Ishikawa (cell line): ENCODE data around the gene INPP5F.

Experiments
- EGR1 ChIP-seq: IDR thresholded peaks from 2 replicates; pipeline ENCODE4 v1.6.1; 2012
- FOXM1 ChIP-seq: IDR thresholded peaks from 2 replicates; pipeline ENCODE4 v1.6.1; 2012; ENCODE audit warnings: low read depth, borderline replicate concordance
- YY1 ChIP-seq: IDR thresholded peaks from 2 replicates; pipeline ENCODE4 v1.6.1; 2012; ENCODE audit warnings: low read depth
- TF ChIP-seq, protein P1 (sequence below): IDR thresholded peaks from 2 replicates; pipeline ENCODE4 v1.6.1; 2012

DNA sequence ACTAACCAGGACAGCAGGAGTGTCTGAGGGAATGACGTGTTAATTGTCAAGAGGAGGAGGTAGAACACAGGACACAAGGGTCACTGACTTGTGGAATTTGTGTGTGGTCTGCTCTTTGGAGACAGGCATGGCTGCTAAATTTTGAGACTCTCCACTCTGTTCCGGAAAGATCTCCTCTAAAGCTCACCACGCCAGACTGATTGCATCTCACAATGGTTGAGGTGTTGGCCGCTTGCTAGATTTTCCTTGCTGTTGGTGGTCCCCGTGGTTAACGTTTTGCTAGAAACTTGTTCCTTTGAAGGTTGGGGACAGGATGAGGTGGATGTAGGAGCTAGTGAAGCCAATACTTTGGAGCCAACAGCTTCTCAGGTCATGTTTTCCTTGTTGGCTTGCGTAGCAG is 89.8 kb downstream of the INPP5F start:
- TF ChIP-seq FOXM1 (no peak), YY1 (no peak), EGR1 (no peak)
- TF ChIP-seq, protein P1, sequence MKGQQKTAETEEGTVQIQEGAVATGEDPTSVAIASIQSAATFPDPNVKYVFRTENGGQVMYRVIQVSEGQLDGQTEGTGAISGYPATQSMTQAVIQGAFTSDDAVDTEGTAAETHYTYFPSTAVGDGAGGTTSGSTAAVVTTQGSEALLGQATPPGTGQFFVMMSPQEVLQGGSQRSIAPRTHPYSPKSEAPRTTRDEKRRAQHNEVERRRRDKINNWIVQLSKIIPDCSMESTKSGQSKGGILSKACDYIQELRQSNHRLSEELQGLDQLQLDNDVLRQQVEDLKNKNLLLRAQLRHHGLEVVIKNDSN: no peak
